Spleen (tissue), 7 donors: ENCODE data around the gene TBC1D13.

Source experiments
- POLR2A ChIP-seq, 3 donors: fragments of 450-650 bp; IDR thresholded peaks; one replicate each; pipeline ENCODE4 v1.5.1; 2017; ENCODE audit warnings: antibody characterized with exemption in 3 of 3, mild to moderate bottlenecking in 1 of 3
- TF ChIP-seq, protein P1 (sequence below), 11 experiments: fragments of 200-600 bp in 7 of 11; fragments of 450-650 bp in 4 of 11; sonication (generic) in 4 of 11; IDR thresholded peaks in 8 of 11; conservative IDR thresholded peaks in 3 of 11; 1 replicate in 7 of 11; 2 replicates in 4 of 11; pipeline versions ENCODE4 v1.4.0 to v1.8.0; 2016 to 2021; ENCODE audit warnings: antibody characterized with exemption in 11 of 11, inconsistent platforms in 4 of 11, mild to moderate bottlenecking in 1 of 11
- donor health status: DM: no; HTN: no; CAD: no; lungs with moderate emphysema.
- donor health status: DM: no; HTN: no; CAD: no.
- donor health status: DM: no; HTN: no; CAD: no.

DNA sequence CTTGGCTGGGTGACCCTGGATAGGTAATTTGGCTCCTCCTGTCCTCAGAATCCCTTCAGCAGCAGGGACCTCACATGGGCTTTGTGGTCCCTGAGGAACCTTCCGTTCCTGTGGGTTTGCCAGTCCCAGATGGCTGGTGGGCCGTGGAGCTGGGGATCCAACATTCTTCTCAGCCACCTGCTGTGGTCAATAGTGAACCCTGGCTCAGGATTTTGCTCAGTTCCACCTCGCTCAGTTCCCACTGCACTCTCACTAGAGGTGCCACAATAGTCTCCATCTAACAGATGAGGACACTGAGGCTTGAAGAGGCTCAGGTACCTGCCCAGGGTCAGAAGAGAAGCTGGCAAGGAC is 59.6 kb downstream of the TBC1D13 start:
- TF ChIP-seq POLR2A (IDR thresholded peaks at IDR 0.05), result no peak
- TF ChIP-seq, protein P1, sequence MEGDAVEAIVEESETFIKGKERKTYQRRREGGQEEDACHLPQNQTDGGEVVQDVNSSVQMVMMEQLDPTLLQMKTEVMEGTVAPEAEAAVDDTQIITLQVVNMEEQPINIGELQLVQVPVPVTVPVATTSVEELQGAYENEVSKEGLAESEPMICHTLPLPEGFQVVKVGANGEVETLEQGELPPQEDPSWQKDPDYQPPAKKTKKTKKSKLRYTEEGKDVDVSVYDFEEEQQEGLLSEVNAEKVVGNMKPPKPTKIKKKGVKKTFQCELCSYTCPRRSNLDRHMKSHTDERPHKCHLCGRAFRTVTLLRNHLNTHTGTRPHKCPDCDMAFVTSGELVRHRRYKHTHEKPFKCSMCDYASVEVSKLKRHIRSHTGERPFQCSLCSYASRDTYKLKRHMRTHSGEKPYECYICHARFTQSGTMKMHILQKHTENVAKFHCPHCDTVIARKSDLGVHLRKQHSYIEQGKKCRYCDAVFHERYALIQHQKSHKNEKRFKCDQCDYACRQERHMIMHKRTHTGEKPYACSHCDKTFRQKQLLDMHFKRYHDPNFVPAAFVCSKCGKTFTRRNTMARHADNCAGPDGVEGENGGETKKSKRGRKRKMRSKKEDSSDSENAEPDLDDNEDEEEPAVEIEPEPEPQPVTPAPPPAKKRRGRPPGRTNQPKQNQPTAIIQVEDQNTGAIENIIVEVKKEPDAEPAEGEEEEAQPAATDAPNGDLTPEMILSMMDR (IDR thresholded peaks at IDR 0.05 in 8 of 11, conservative IDR thresholded peaks at IDR 0.05 in 3 of 11), result no peak
